Fibroblast of mammary gland (primary cell): ENCODE data around the gene IST1.

Experiments
- DNase-seq: peaks from one replicate; pipeline ENCODE4 v3.0.0-alpha.2; 2010; ENCODE audit warnings: low read depth
- H3K4me3 ChIP-seq: 2 replicates; pipeline ENCODE4 v1.5.1; 2011; ENCODE audit warnings: low read depth, mild to moderate bottlenecking, low read length, moderate library complexity; ENCODE audit not compliant: control insufficient read depth
- CTCF ChIP-seq: conservative IDR thresholded peaks from 2 replicates; pipeline ENCODE4 v1.5.1; 2011; ENCODE audit warnings: low read depth, low read length, inconsistent platforms; ENCODE audit not compliant: control insufficient read depth, insufficient read depth

The IST1 gene

GRCh38 chr16:71915350-71915749 is 20.0 kb downstream of the IST1 start:
- no peak for DNase-seq
- TF ChIP-seq CTCF: no peak
- H3K4me3 ChIP-seq: no peak overlapping the region

GRCh38 chr16:71916397-71916920 is 21.1 kb downstream of the IST1 start:
- TF ChIP-seq CTCF: no peak
- DNase-seq: peak; percentile 32
- H3K4me3 ChIP-seq: no peak overlapping the region

- peak; percentile 86 for DNase-seq
- TF ChIP-seq CTCF: peak; percentile 10
- H3K4me3 ChIP-seq: no peak overlapping the region
Observed at GRCh38 chr16:71917900-71918299, 22.6 kb downstream of the IST1 start.

- DNase-seq: no peak
- TF ChIP-seq CTCF: no peak
- no peak overlapping the region for H3K4me3 ChIP-seq
Observed at GRCh38 chr16:71919035-71919434, 23.7 kb downstream of the IST1 start.

- H3K4me3 ChIP-seq: no peak overlapping the region
- DNase-seq: no peak
- TF ChIP-seq CTCF: no peak
Observed at GRCh38 chr16:71920658-71921057, 25.3 kb downstream of the IST1 start.

- no peak for TF ChIP-seq CTCF
- peak; percentile 41 for DNase-seq
- no peak overlapping the region for H3K4me3 ChIP-seq
Observed at GRCh38 chr16:71923941-71924690, 28.8 kb downstream of the IST1 start.

- no peak for TF ChIP-seq CTCF
- no peak overlapping the region for H3K4me3 ChIP-seq
- DNase-seq: no peak
Observed at GRCh38 chr16:71924710-71925109, 29.4 kb downstream of the IST1 start.
